OCI-LY7 (cell line): Measurements from ENCODE around the gene MIA. TPM values are rescaled to one million over a fixed set of nuclear protein-coding genes. Genes with fewer than 3 reads are reported as not detected.
"Not testable (repeated sequence)": the region's sequence is repeated elsewhere in the genome, so short reads cannot be mapped to it uniquely, and the experiment has no call there.

Experiments
- BruUV-seq: library from RNA; stranded (reverse); fragments of 400-500 nt; replicated peaks from 2 replicates; lab custom pipeline; 2021; lab: Mats Ljungman, UMichigan
- CTCF ChIA-PET: fragments of 300-600 bp; sonication (Branson Sonifier 250); formaldehyde crosslinking; loops from one replicate; lab custom pipeline; 2022; ENCODE audit warnings: antibody characterized with exemption; ENCODE audit not compliant: unreplicated experiment; lab: Charles Lee
- POLR2A ChIA-PET: fragments of 300-600 bp; sonication (Branson Sonifier 250); formaldehyde crosslinking; loops from one replicate; lab custom pipeline; 2022; ENCODE audit warnings: antibody characterized with exemption; lab: Charles Lee
- DNase-seq: peaks from one replicate; pipeline ENCODE4 v3.0.0-alpha.2; 2015; ENCODE audit warnings: low spot score
- H2AFZ ChIP-seq: fragments of 200-600 bp; sonication (generic), shearing (Covaris generic); 2 replicates; pipeline ENCODE4 v1.6.1; 2014; ENCODE audit warnings: mild to moderate bottlenecking, antibody characterized with exemption, low read length, moderate library complexity
- H3K27ac ChIP-seq: fragments of 200-600 bp; sonication (generic); 2 replicates; pipeline ENCODE4 v1.5.1; 2014; ENCODE audit warnings: mixed run types, low read depth, mild to moderate bottlenecking, moderate library complexity, low read length, inconsistent platforms; ENCODE audit not compliant: poor library complexity, severe bottlenecking
- H3K36me3 ChIP-seq: fragments of 200-600 bp; sonication (generic); 2 replicates; pipeline ENCODE4 v1.6.1; 2014; ENCODE audit warnings: mild to moderate bottlenecking, antibody characterized with exemption, low read length, moderate library complexity, mixed read lengths; ENCODE audit not compliant: insufficient read depth
- H3K4me1 ChIP-seq: fragments of 200-600 bp; sonication (generic); 2 replicates; pipeline ENCODE4 v1.5.1; 2014; ENCODE audit warnings: mild to moderate bottlenecking, low read length; ENCODE audit not compliant: insufficient read depth, poor library complexity, severe bottlenecking
- H3K4me2 ChIP-seq: fragments of 200-600 bp; sonication (generic); 2 replicates; pipeline ENCODE4 v1.6.1; 2014; ENCODE audit warnings: mild to moderate bottlenecking, low read length
- H3K4me3 ChIP-seq: fragments of 200-600 bp; sonication (generic); 2 replicates; pipeline ENCODE4 v1.5.1; 2014; ENCODE audit warnings: mild to moderate bottlenecking, low read depth, low read length; ENCODE audit not compliant: poor library complexity, severe bottlenecking
- H3K79me2 ChIP-seq: fragments of 200-600 bp; sonication (generic); 2 replicates; pipeline ENCODE4 v1.6.1; 2016; ENCODE audit warnings: low read depth, mild to moderate bottlenecking, low read length, moderate library complexity, mixed read lengths; ENCODE audit not compliant: insufficient read depth
- H3K9me2 ChIP-seq: fragments of 200-600 bp; sonication (generic); 2 replicates; pipeline ENCODE4 v1.6.1; 2016; ENCODE audit warnings: mild to moderate bottlenecking, low read length, mixed read lengths; ENCODE audit not compliant: insufficient read depth
- H3K9me3 ChIP-seq: fragments of 200-600 bp; sonication (generic); 2 replicates; pipeline ENCODE4 v1.6.1; 2014; ENCODE audit warnings: mild to moderate bottlenecking, mixed run types, low read length, mixed read lengths
- H4K20me1 ChIP-seq: fragments of 200-600 bp; sonication (generic); 2 replicates; pipeline ENCODE4 v1.6.1; 2014; ENCODE audit warnings: mild to moderate bottlenecking, antibody characterized with exemption, low read length, moderate library complexity, mixed read lengths; ENCODE audit not compliant: insufficient read depth
- CTCF ChIP-seq: fragments of 200-600 bp; sonication (generic); conservative IDR thresholded peaks from 2 replicates; pipeline ENCODE4 v1.5.1; 2014; ENCODE audit warnings: mild to moderate bottlenecking, antibody characterized with exemption, low read length, moderate library complexity, mixed read lengths
- EZH2phosphoT487 ChIP-seq: fragments of 200-600 bp; sonication (generic); IDR thresholded peaks from 2 replicates; pipeline ENCODE4 v1.6.1; 2018; ENCODE audit warnings: low read depth, borderline replicate concordance, mild to moderate bottlenecking, mixed run types, antibody characterized with exemption, low read length, moderate library complexity, mixed read lengths
- intact Hi-C: fragments of 100-400 bp; cut with micrococcal nuclease; formaldehyde crosslinking; loops from one replicate; pipeline ENCODE4 v1.10.0; 2022; ENCODE audit not compliant: unreplicated experiment
- total RNA-seq, 2 experiments: library from RNA; depleted of rRNA in 1 of 2; stranded (reverse); fragments of >200 nt in 1 of 2; shearing (Covaris generic) in 1 of 2; gene quantifications; 2 replicates each; pipeline ENCODE4 v1.2.3, GENCODE V29; 2014 to 2022

The MIA gene
- total RNA-seq, 2 experiments from 2014 or later = not detected

- H3K79me2 ChIP-seq = peaks cover 20% of the 10 kb centered on the region; the same call in 1 of the 2 replicates
- no peak for DNase-seq
- ChIA-PET CTCF (no interaction called here), POLR2A (no interaction called here)
- H2AFZ ChIP-seq = no peak overlapping the region
- BruUV-seq = no TSS peak
- H3K9me3 ChIP-seq = no peaks in the 10 kb centered on the region
- H3K4me3 ChIP-seq = no peak overlapping the region
- no peak overlapping the region for H3K4me2 ChIP-seq
- H3K36me3 ChIP-seq = peaks cover 55% of the 10 kb centered on the region
- TF ChIP-seq EZH2phosphoT487 (no peak), CTCF (no peak)
- H3K4me1 ChIP-seq = peaks cover 39% of the 10 kb centered on the region
- no peaks in the 10 kb centered on the region for H3K9me2 ChIP-seq
- peaks cover 13% of the 10 kb centered on the region; the same call in 1 of the 2 replicates for H4K20me1 ChIP-seq
- intact Hi-C loops = no loop called here
- no peak overlapping the region for H3K27ac ChIP-seq
Observed at GRCh38 chr19:40809358-40810086, 34.2 kb downstream of the MIA start.

- Histone ChIP-seq H3K36me3 (peaks cover 49% of the 10 kb centered on the region), H2AFZ (no peak overlapping the region), H3K4me3 (no peak overlapping the region), H3K9me2 (no peaks in the 10 kb centered on the region), H3K4me2 (no peak overlapping the region), H4K20me1 (peaks cover 13% of the 10 kb centered on the region; the same call in 1 of the 2 replicates), H3K9me3 (no peaks in the 10 kb centered on the region), H3K4me1 (peaks cover 32% of the 10 kb centered on the region), H3K27ac (no peak overlapping the region), H3K79me2 (peaks cover 14% of the 10 kb centered on the region; the same call in 1 of the 2 replicates)
- POLR2A ChIA-PET = no interaction called here
- no peak for TF ChIP-seq CTCF
- TF ChIP-seq EZH2phosphoT487 = no peak
- CTCF ChIA-PET = no interaction called here
- no peak for DNase-seq
- intact Hi-C loops = no loop called here
- BruUV-seq = no TSS peak
Observed at GRCh38 chr19:40810160-40810559, 34.8 kb downstream of the MIA start.

- H3K9me3 ChIP-seq, intact Hi-C loops, H3K79me2 ChIP-seq, CTCF ChIA-PET, H2AFZ ChIP-seq, DNase-seq, POLR2A ChIA-PET, H3K27ac ChIP-seq, BruUV-seq, H3K9me2 ChIP-seq, H4K20me1 ChIP-seq: not testable (repeated sequence)
- Histone ChIP-seq H3K4me3 (peak overlapping the region; percentile 32), H3K4me2 (peak overlapping the region; percentile 57), H3K36me3 (peaks cover 42% of the 10 kb centered on the region), H3K4me1 (peaks cover 26% of the 10 kb centered on the region)
Observed at GRCh38 chr19:40810649-40811408, 35.5 kb downstream of the MIA start.
